ENCODE results near the gene XPR1. TPM values are rescaled to one million over a fixed set of nuclear protein-coding genes. Genes with fewer than 3 reads are reported as not detected.

The XPR1 gene
- total and polyA plus RNA-seq, 10 of the 15 experiments (the other 5 are each of a cell fraction or from before 2014, with no cell fraction given), result 1.1 to 33.9 (median 11.3) TPM

DNA sequence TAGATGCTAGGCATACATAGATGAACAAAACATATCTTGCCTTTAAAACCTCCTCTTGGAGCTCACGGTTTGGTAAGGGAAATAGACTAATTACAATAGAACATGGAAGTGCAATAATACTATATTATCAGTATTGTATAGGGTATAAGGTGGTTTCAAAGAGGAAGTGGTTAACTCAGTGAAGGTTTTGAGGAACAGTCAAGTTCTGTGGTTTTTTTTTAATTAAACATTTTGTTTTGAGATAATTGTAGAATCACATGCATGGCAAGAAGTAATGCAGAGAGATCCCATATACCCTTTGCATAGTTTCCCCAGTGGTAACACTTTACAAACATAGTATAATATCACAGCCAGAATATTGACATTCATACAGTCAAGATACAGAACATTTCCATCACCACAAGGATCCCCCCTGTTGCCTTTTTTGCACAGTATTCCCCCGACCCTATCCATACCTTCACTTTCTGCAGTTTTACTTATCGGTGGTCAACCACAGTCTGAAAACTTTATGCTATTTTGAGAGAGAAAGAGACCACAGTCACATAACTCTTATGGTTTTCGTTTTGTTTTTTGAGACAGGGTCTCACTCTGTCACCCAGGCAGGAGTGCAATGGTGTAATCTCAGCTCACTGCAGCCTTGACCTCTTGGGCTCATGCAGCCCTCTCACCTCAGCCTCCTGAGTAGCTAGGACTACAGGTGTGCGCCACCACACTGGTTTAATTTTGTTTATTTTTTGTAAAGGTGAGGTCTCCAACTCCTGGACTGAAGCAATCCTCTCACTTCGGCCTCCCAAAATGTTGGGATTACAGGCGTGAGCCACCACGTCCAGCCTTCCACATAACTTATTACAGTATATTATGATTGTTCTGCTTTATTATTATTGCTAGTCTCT lies 220.4 kb downstream of the XPR1 start (continued):
- TF ChIP-seq, protein P1, sequence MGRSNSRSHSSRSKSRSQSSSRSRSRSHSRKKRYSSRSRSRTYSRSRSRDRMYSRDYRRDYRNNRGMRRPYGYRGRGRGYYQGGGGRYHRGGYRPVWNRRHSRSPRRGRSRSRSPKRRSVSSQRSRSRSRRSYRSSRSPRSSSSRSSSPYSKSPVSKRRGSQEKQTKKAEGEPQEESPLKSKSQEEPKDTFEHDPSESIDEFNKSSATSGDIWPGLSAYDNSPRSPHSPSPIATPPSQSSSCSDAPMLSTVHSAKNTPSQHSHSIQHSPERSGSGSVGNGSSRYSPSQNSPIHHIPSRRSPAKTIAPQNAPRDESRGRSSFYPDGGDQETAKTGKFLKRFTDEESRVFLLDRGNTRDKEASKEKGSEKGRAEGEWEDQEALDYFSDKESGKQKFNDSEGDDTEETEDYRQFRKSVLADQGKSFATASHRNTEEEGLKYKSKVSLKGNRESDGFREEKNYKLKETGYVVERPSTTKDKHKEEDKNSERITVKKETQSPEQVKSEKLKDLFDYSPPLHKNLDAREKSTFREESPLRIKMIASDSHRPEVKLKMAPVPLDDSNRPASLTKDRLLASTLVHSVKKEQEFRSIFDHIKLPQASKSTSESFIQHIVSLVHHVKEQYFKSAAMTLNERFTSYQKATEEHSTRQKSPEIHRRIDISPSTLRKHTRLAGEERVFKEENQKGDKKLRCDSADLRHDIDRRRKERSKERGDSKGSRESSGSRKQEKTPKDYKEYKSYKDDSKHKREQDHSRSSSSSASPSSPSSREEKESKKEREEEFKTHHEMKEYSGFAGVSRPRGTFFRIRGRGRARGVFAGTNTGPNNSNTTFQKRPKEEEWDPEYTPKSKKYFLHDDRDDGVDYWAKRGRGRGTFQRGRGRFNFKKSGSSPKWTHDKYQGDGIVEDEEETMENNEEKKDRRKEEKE (IDR thresholded peaks at IDR 0.05), result no peak
- TF ChIP-seq SIX5 (IDR thresholded peaks at IDR 0.05; ENCODE audit: low read depth, low read length, severe bottlenecking) (no peak), BHLHE40 (IDR thresholded peaks at IDR 0.05; ENCODE audit: borderline replicate concordance in 1 of 2, low read depth in 2 of 2, low read length in 1 of 2) (peak; percentile 10 to 32; a peak in 1 of 4 replicates), RAD51 (IDR thresholded peaks at IDR 0.05) (no peak; the same call in 1 of the 2 replicates), HDGF (IDR thresholded peaks at IDR 0.05) (no peak), ZNF207 (IDR thresholded peaks at IDR 0.05; ENCODE audit: borderline replicate concordance) (no peak), MEF2B (IDR thresholded peaks at IDR 0.05; ENCODE audit: partially characterized antibody, poor library complexity, severe bottlenecking) (peak; percentile 89), MYC (IDR thresholded peaks at IDR 0.05; ENCODE audit: insufficient read depth, insufficient read length, insufficient replicate concordance, low read length, severe bottlenecking) (no peak), RB1 (IDR thresholded peaks at IDR 0.05; ENCODE audit: borderline replicate concordance) (no peak), STAT1 (conservative IDR thresholded peaks at IDR 0.05) (no peak), GABPA (IDR thresholded peaks at IDR 0.05; ENCODE audit: low read depth) (no peak), ZSCAN29 (IDR thresholded peaks at IDR 0.05) (no peak)
- TF ChIP-seq, protein P2, sequence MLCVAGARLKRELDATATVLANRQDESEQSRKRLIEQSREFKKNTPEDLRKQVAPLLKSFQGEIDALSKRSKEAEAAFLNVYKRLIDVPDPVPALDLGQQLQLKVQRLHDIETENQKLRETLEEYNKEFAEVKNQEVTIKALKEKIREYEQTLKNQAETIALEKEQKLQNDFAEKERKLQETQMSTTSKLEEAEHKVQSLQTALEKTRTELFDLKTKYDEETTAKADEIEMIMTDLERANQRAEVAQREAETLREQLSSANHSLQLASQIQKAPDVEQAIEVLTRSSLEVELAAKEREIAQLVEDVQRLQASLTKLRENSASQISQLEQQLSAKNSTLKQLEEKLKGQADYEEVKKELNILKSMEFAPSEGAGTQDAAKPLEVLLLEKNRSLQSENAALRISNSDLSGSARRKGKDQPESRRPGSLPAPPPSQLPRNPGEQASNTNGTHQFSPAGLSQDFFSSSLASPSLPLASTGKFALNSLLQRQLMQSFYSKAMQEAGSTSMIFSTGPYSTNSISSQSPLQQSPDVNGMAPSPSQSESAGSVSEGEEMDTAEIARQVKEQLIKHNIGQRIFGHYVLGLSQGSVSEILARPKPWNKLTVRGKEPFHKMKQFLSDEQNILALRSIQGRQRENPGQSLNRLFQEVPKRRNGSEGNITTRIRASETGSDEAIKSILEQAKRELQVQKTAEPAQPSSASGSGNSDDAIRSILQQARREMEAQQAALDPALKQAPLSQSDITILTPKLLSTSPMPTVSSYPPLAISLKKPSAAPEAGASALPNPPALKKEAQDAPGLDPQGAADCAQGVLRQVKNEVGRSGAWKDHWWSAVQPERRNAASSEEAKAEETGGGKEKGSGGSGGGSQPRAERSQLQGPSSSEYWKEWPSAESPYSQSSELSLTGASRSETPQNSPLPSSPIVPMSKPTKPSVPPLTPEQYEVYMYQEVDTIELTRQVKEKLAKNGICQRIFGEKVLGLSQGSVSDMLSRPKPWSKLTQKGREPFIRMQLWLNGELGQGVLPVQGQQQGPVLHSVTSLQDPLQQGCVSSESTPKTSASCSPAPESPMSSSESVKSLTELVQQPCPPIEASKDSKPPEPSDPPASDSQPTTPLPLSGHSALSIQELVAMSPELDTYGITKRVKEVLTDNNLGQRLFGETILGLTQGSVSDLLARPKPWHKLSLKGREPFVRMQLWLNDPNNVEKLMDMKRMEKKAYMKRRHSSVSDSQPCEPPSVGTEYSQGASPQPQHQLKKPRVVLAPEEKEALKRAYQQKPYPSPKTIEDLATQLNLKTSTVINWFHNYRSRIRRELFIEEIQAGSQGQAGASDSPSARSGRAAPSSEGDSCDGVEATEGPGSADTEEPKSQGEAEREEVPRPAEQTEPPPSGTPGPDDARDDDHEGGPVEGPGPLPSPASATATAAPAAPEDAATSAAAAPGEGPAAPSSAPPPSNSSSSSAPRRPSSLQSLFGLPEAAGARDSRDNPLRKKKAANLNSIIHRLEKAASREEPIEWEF (IDR thresholded peaks at IDR 0.05; ENCODE audit: insufficient replicate concordance, low read depth, low read length), result peak; percentile 18
- TF ChIP-seq, protein P3, sequence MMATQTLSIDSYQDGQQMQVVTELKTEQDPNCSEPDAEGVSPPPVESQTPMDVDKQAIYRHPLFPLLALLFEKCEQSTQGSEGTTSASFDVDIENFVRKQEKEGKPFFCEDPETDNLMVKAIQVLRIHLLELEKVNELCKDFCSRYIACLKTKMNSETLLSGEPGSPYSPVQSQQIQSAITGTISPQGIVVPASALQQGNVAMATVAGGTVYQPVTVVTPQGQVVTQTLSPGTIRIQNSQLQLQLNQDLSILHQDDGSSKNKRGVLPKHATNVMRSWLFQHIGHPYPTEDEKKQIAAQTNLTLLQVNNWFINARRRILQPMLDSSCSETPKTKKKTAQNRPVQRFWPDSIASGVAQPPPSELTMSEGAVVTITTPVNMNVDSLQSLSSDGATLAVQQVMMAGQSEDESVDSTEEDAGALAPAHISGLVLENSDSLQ (IDR thresholded peaks at IDR 0.05), result no peak
- TF ChIP-seq, protein P4, sequence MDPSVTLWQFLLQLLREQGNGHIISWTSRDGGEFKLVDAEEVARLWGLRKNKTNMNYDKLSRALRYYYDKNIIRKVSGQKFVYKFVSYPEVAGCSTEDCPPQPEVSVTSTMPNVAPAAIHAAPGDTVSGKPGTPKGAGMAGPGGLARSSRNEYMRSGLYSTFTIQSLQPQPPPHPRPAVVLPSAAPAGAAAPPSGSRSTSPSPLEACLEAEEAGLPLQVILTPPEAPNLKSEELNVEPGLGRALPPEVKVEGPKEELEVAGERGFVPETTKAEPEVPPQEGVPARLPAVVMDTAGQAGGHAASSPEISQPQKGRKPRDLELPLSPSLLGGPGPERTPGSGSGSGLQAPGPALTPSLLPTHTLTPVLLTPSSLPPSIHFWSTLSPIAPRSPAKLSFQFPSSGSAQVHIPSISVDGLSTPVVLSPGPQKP (IDR thresholded peaks at IDR 0.05; ENCODE audit: low read depth, low read length), result no peak
- TF ChIP-seq, protein P5, sequence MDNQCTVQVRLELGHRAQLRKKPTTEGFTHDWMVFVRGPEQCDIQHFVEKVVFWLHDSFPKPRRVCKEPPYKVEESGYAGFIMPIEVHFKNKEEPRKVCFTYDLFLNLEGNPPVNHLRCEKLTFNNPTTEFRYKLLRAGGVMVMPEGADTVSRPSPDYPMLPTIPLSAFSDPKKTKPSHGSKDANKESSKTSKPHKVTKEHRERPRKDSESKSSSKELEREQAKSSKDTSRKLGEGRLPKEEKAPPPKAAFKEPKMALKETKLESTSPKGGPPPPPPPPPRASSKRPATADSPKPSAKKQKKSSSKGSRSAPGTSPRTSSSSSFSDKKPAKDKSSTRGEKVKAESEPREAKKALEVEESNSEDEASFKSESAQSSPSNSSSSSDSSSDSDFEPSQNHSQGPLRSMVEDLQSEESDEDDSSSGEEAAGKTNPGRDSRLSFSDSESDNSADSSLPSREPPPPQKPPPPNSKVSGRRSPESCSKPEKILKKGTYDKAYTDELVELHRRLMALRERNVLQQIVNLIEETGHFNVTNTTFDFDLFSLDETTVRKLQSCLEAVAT (IDR thresholded peaks at IDR 0.05), result peak; percentile 67
